ACHN (cell line): ENCODE results near the gene CES3.
"Not testable (repeated sequence)": the region's sequence is repeated elsewhere in the genome, so short reads cannot be mapped to it uniquely, and the experiment has no call there.

Experiments used
- DNase-seq: peaks from one replicate; pipeline ENCODE4 v3.0.0-alpha.2; 2015
- in situ Hi-C: cut with HindIII; loops from 2 replicates; pipeline ENCODE4 v1.10.0; 2017; ENCODE audit warnings: low sequenced_read_pairs, low pct_ligation_motif_present, low pct_unique_long_range_greater_than_20kb

The CES3 gene

GRCh38 chr16:66940236-66940635, 20.8 kb upstream of the CES3 start:
- in situ Hi-C loops, result no loop called here
- no peak for DNase-seq

- in situ Hi-C loops, result no loop called here
- no peak for DNase-seq
Measured at GRCh38 chr16:66942981-66943380, 18.1 kb upstream of the CES3 start.

- in situ Hi-C loops, result no loop called here
- no peak for DNase-seq
Measured at GRCh38 chr16:66943426-66944053, 17.5 kb upstream of the CES3 start.

GRCh38 chr16:66944054-66944441, 17.0 kb upstream of the CES3 start:
- no peak for DNase-seq
- in situ Hi-C loops, result no loop called here

- DNase-seq, in situ Hi-C loops: not testable (repeated sequence)
Measured at GRCh38 chr16:66944971-66945370, 16.1 kb upstream of the CES3 start.

- in situ Hi-C loops, result no loop called here
- DNase-seq, result no peak
Measured at GRCh38 chr16:66945939-66946338, 15.1 kb upstream of the CES3 start.

GRCh38 chr16:66946541-66946940, 14.5 kb upstream of the CES3 start:
- in situ Hi-C loops, result no loop called here
- DNase-seq, result no peak

GRCh38 chr16:66946974-66947301, 14.1 kb upstream of the CES3 start:
- DNase-seq, result no peak
- in situ Hi-C loops, result no loop called here

GRCh38 chr16:66947302-66948065, 13.6 kb upstream of the CES3 start:
- in situ Hi-C loops, result no loop called here
- peak; percentile 93 for DNase-seq

- in situ Hi-C loops, result no loop called here
- peak; percentile 54 for DNase-seq
Measured at GRCh38 chr16:66948134-66948836, 12.8 kb upstream of the CES3 start.

GRCh38 chr16:66948837-66949225, 12.2 kb upstream of the CES3 start:
- in situ Hi-C loops, result no loop called here
- no peak for DNase-seq

- DNase-seq, result no peak
- in situ Hi-C loops, result no loop called here
Measured at GRCh38 chr16:66949472-66949871, 11.6 kb upstream of the CES3 start.

- in situ Hi-C loops, result no loop called here
- DNase-seq, result no peak
Measured at GRCh38 chr16:66950437-66950836, 10.6 kb upstream of the CES3 start.

- in situ Hi-C loops, result no loop called here
- no peak for DNase-seq
Measured at GRCh38 chr16:66950971-66951790, 9.9 kb upstream of the CES3 start.

GRCh38 chr16:66952430-66953110, 8.5 kb upstream of the CES3 start:
- in situ Hi-C loops, result no loop called here
- no peak for DNase-seq

- in situ Hi-C loops, result no loop called here
- no peak for DNase-seq
Measured at GRCh38 chr16:66953462-66954096, 7.5 kb upstream of the CES3 start.

- DNase-seq, result peak; percentile 88
- in situ Hi-C loops, result no loop called here
Measured at GRCh38 chr16:66954097-66954659, 6.9 kb upstream of the CES3 start.
